HepG2 (cell line): Measurements from ENCODE around the gene SCARF1. TPM values are rescaled to one million over a fixed set of nuclear protein-coding genes. Genes with fewer than 3 reads are reported as not detected.

Experiments
- EED ChIP-seq: sonication (generic); formaldehyde crosslinking; IDR thresholded peaks from 2 replicates; pipeline ENCODE4 v1.5.0; 2020; ENCODE audit warnings: mild to moderate bottlenecking, missing genetic modification reagents
- JUND ChIP-seq: sonication (generic); formaldehyde crosslinking; IDR thresholded peaks from 2 replicates; pipeline ENCODE4 v1.8.0; 2022; ENCODE audit warnings: mild to moderate bottlenecking, missing genetic modification reagents
- MTF1 ChIP-seq: sonication (generic); formaldehyde crosslinking; IDR thresholded peaks from 2 replicates; pipeline ENCODE4 v1.5.0; 2020; ENCODE audit warnings: missing genetic modification reagents
- RNF2 ChIP-seq: fragments of 450-650 bp; conservative IDR thresholded peaks from 2 replicates; pipeline ENCODE4 v1.6.1; 2016; ENCODE audit warnings: low read depth
- SOX5 ChIP-seq: IDR thresholded peaks from 2 replicates; pipeline ENCODE4 v1.6.1; 2016; ENCODE audit warnings: borderline replicate concordance
- SUZ12 ChIP-seq: fragments of 150-350 bp; IDR thresholded peaks from 2 replicates; pipeline ENCODE4 v1.6.1; 2014; ENCODE audit warnings: low read depth, low read length
- TBX2 ChIP-seq: sonication (generic); formaldehyde crosslinking; IDR thresholded peaks from 2 replicates; pipeline ENCODE4 v1.5.0; 2020; ENCODE audit warnings: missing genetic modification reagents, mild to moderate bottlenecking, borderline replicate concordance
- TRIM24 ChIP-seq: sonication (generic); formaldehyde crosslinking; IDR thresholded peaks from 2 replicates; pipeline ENCODE4 v1.8.0; 2022; ENCODE audit warnings: mild to moderate bottlenecking, missing genetic modification reagents
- ZBTB33 ChIP-seq: sonication (generic); formaldehyde crosslinking; IDR thresholded peaks from 2 replicates; pipeline ENCODE4 v1.4.0; 2020; ENCODE audit warnings: missing genetic modification reagents
- ZBTB46 ChIP-seq: sonication (generic); formaldehyde crosslinking; IDR thresholded peaks from 2 replicates; pipeline ENCODE4 v1.4.0; 2020; ENCODE audit warnings: mild to moderate bottlenecking, missing genetic modification reagents, borderline replicate concordance
- ZNF235 ChIP-seq: sonication (generic); formaldehyde crosslinking; IDR thresholded peaks from 2 replicates; pipeline ENCODE4 v1.8.1; 2023; ENCODE audit warnings: mild to moderate bottlenecking, missing genetic modification reagents, borderline replicate concordance
- ZNF263 ChIP-seq: sonication (generic); formaldehyde crosslinking; IDR thresholded peaks from 2 replicates; pipeline ENCODE4 v1.4.0; 2020; ENCODE audit warnings: missing genetic modification reagents
- ZNF264 ChIP-seq: sonication (generic); formaldehyde crosslinking; IDR thresholded peaks from 2 replicates; pipeline ENCODE4 v1.4.0; 2020; ENCODE audit warnings: missing genetic modification reagents
- polyA plus RNA-seq, 8 experiments: library from polyadenylated mRNA; depleted of rRNA in 3 of 8; stranded (reverse) in 7 of 8; unstranded in 1 of 8; fragments of >200 nt; fragmentation: Illumina TruSeq in 4 of 8; extraction: Trizol in 4 of 8; gene quantifications; 2 replicates each; pipeline versions ENCODE4 v1.2.1 to v1.2.3, GENCODE V29; 2011 to 2016; ENCODE audit warnings: low read depth in 4 of 8, missing spikeins in 1 of 8, mixed read lengths in 1 of 8; ENCODE audit not compliant: insufficient read depth in 1 of 8
- total RNA-seq, 5 experiments: library from RNA; depleted of rRNA; stranded (reverse); fragments of >200 nt; fragmentation: Illumina TruSeq; extraction: Trizol; gene quantifications; 2 replicates each; pipeline ENCODE4 v1.2.3, GENCODE V29; 2016; ENCODE audit warnings: low read depth in 1 of 5
- TF ChIP-seq, protein P1 (sequence below): sonication (generic); formaldehyde crosslinking; IDR thresholded peaks from 2 replicates; pipeline ENCODE4 v1.4.0; 2020; ENCODE audit warnings: missing genetic modification reagents
- TF ChIP-seq, protein P2 (sequence below): sonication (generic); formaldehyde crosslinking; IDR thresholded peaks from 2 replicates; pipeline ENCODE4 v1.8.1; 2023; ENCODE audit warnings: mild to moderate bottlenecking, missing genetic modification reagents

Gene SCARF1
- total and polyA plus RNA-seq, 2 of the 13 experiments (the other 11 are each of a cell fraction or from before 2014, with no cell fraction given) = 0.24 to 0.71 TPM

DNA sequence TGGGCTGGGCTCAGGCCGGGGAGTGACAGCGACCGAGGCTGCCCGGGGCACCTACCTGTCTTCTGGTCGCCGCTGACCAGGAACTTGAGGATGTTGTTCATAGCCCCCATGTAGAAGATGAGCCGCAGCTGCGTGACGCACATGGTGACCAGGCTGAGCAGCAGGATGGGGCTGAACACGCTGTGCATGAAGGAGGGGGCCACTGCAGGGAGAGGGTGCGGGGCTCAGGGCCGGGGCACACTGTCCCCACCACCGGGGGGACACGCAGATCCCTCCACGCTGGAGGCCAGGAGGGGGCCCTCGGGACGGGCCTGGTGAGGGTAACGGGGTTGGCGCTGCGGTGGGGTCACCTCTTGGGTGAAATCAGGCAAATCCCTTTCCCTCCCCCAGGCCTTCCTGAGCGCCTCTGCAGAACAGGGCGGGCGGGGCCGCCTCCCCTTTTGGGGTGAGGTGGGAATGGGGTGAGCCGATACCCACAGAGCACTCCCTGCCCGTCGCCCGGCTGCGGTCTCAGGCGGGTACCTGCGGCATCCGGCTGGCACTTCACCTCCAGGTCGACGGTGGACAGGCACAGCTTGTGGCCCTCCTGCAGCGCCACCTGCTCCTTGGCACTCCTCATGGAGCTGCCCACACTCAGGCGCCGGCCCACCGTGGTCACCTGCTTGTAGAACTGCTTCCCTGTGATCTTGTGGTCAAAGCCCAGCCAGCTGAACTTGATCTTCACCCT, 54.6 kb downstream of the SCARF1 start (continued):
- no peak for TF ChIP-seq MTF1 (CRISPR knock-in tag)
- TF ChIP-seq, protein P1, sequence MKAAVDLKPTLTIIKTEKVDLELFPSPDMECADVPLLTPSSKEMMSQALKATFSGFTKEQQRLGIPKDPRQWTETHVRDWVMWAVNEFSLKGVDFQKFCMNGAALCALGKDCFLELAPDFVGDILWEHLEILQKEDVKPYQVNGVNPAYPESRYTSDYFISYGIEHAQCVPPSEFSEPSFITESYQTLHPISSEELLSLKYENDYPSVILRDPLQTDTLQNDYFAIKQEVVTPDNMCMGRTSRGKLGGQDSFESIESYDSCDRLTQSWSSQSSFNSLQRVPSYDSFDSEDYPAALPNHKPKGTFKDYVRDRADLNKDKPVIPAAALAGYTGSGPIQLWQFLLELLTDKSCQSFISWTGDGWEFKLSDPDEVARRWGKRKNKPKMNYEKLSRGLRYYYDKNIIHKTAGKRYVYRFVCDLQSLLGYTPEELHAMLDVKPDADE = no peak
- no peak for TF ChIP-seq SOX5 (CRISPR knock-in tag)
- no peak for TF ChIP-seq TRIM24 (CRISPR knock-in tag)
- 0 out of 2 replicates have a peak, but pooled peaks have one; percentile 2 for TF ChIP-seq ZBTB33
- no peak for TF ChIP-seq ZNF235
- TF ChIP-seq SUZ12 = no peak
- TF ChIP-seq ZNF264 = no peak
- no peak for TF ChIP-seq JUND (CRISPR knock-in tag)
- no peak for TF ChIP-seq EED
- TF ChIP-seq, protein P2, sequence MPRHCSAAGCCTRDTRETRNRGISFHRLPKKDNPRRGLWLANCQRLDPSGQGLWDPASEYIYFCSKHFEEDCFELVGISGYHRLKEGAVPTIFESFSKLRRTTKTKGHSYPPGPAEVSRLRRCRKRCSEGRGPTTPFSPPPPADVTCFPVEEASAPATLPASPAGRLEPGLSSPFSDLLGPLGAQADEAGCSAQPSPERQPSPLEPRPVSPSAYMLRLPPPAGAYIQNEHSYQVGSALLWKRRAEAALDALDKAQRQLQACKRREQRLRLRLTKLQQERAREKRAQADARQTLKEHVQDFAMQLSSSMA (CRISPR knock-in tag) = no peak
- no peak for TF ChIP-seq ZNF263 (CRISPR knock-in tag)
- TF ChIP-seq TBX2 = no peak
- no peak for TF ChIP-seq RNF2
- TF ChIP-seq ZBTB46 = no peak
